ENCODE results near the gene CNOT11.
A peak's percentile ranks its signal among the peaks of the same experiment; 100 is the strongest.

Gene CNOT11

GRCh38 chr2:101282980-101283379 lies 30.3 kb downstream of the CNOT11 start:
- no peak for DNase-seq

GRCh38 chr2:101286684-101287083 lies 34.0 kb downstream of the CNOT11 start:
- DNase-seq, result no peak

GRCh38 chr2:101287303-101287702 lies 34.6 kb downstream of the CNOT11 start:
- no peak for DNase-seq

- no peak for DNase-seq
Observed at GRCh38 chr2:101290711-101291110, 38.0 kb downstream of the CNOT11 start.

- no peak for DNase-seq
Observed at GRCh38 chr2:101291973-101292372, 39.3 kb downstream of the CNOT11 start.

GRCh38 chr2:101293544-101293943 lies 40.9 kb downstream of the CNOT11 start:
- DNase-seq, result no peak

- no peak for DNase-seq
Observed at GRCh38 chr2:101294861-101295260, 42.2 kb downstream of the CNOT11 start.

GRCh38 chr2:101295895-101296294 lies 43.2 kb downstream of the CNOT11 start:
- no peak for DNase-seq

- DNase-seq, result no peak
Observed at GRCh38 chr2:101296371-101296770, 43.7 kb downstream of the CNOT11 start.

- no peak for DNase-seq
Observed at GRCh38 chr2:101297383-101297782, 44.7 kb downstream of the CNOT11 start.

- DNase-seq, result no peak
Observed at GRCh38 chr2:101299604-101300003, 46.9 kb downstream of the CNOT11 start.

- DNase-seq, result no peak
Observed at GRCh38 chr2:101300164-101300563, 47.5 kb downstream of the CNOT11 start.

- no peak for DNase-seq
Observed at GRCh38 chr2:101300836-101301235, 48.1 kb downstream of the CNOT11 start.

- DNase-seq, result no peak
Observed at GRCh38 chr2:101302016-101302415, 49.3 kb downstream of the CNOT11 start.

GRCh38 chr2:101303688-101304087 lies 51.0 kb downstream of the CNOT11 start:
- DNase-seq, result no peak

- no peak for DNase-seq
Observed at GRCh38 chr2:101305035-101305434, 52.3 kb downstream of the CNOT11 start.

GRCh38 chr2:101305492-101306078 lies 52.9 kb downstream of the CNOT11 start:
- no peak for DNase-seq

GRCh38 chr2:101306410-101306809 lies 53.7 kb downstream of the CNOT11 start:
- no peak for DNase-seq

- DNase-seq, result no peak
Observed at GRCh38 chr2:101307503-101307902, 54.8 kb downstream of the CNOT11 start.

GRCh38 chr2:101307950-101308431 lies 55.3 kb downstream of the CNOT11 start:
- peak; percentile 36 for DNase-seq

GRCh38 chr2:101308432-101309210 lies 55.9 kb downstream of the CNOT11 start, which contains the start of gene RNF149:
Gene RNF149 (minus strand): TSS chr2:101308701. CDS start chr2:101308588, 113 bp downstream.
- DNase-seq, result peak; percentile 95

GRCh38 chr2:101310090-101310833 lies 57.6 kb downstream of the CNOT11 start:
- DNase-seq, result no peak

GRCh38 chr2:101310834-101311695 lies 58.4 kb downstream of the CNOT11 start:
- DNase-seq, result no peak
